Heart right ventricle (tissue), 16 donors: ENCODE results near the gene ZNF362. TPM values are rescaled to one million over a fixed set of nuclear protein-coding genes. Genes with fewer than 3 reads are reported as not detected.

Experiments
- ATAC-seq, 8 donors: fragments of 200-7000 bp; cut with Tn5 transposase; one replicate each; pipeline ENCODE4 v1.9.1; 2020; ENCODE audit warnings: mild to moderate bottlenecking in 8 of 8, moderate library complexity in 8 of 8, moderate number of reproducible peaks in 1 of 8
- DNase-seq, 2 donors: peaks; one replicate each; pipeline ENCODE4 v3.0.0-alpha.2; 2020
- H3K27ac ChIP-seq, 10 donors: fragments of 200-600 bp; sonication (generic) in 2 of 10; one replicate each; pipeline versions ENCODE4 v1.5.0 to v1.8.0; 2020 to 2022; ENCODE audit warnings: mild to moderate bottlenecking in 3 of 10
- H3K27me3 ChIP-seq, 7 donors: fragments of 200-600 bp; one replicate each; pipeline ENCODE4 v1.8.0; 2021 to 2022; ENCODE audit warnings: mild to moderate bottlenecking in 2 of 7
- H3K36me3 ChIP-seq, 9 donors: fragments of 200-600 bp; sonication (generic) in 1 of 9; one replicate each; pipeline versions ENCODE4 v1.5.0 to v1.8.0; 2020 to 2022; ENCODE audit warnings: mild to moderate bottlenecking in 2 of 9
- H3K4me1 ChIP-seq, 9 donors: fragments of 200-600 bp; sonication (generic) in 1 of 9; one replicate each; pipeline versions ENCODE4 v1.5.0 to v1.8.0; 2020 to 2022; ENCODE audit warnings: mild to moderate bottlenecking in 4 of 9
- H3K4me3 ChIP-seq, 10 donors: fragments of 200-600 bp; sonication (generic) in 2 of 10; one replicate each; pipeline versions ENCODE4 v1.5.0 to v1.8.0; 2020 to 2022; ENCODE audit warnings: mild to moderate bottlenecking in 7 of 10, moderate library complexity in 2 of 10
- H3K9me3 ChIP-seq, 11 donors: fragments of 200-600 bp in 10 of 11; sonication (generic) in 2 of 11; one replicate each; pipeline versions ENCODE4 v1.5.0 to v1.8.0; 2013 to 2022; ENCODE audit warnings: mild to moderate bottlenecking in 2 of 11, control low read depth in 1 of 11, moderate library complexity in 1 of 11
- WGBS, 2 donors: extraction: QIAGEN DNeasy Blood & Tissue Kit; methylation state at CpG; one replicate each; pipeline ENCODE4 v1.1.7; 2013; ENCODE audit warnings: inconsistent platforms in 1 of 2; 5-methylcytosine and 5-hydroxymethylcytosine counted together
- intact Hi-C, 10 donors: fragments of 100-400 bp; cut with DNase I; formaldehyde crosslinking; loops; one replicate each; pipeline versions ENCODE4 v1.11.1 to v1.14.2; 2022
- polyA plus RNA-seq, 2 donors: library from polyadenylated mRNA; stranded (reverse); fragments of 200-250 nt; gene quantifications; one replicate each; pipeline ENCODE4 v1.2.3, GENCODE V29; 2013
- total RNA-seq, 10 donors: library from RNA; stranded (reverse); fragmentation: NEBNext Ultra II Directional in 3 of 10; extraction: Animal tissue kit (Norgen Biotek cat#: 25700) in 3 of 10; gene quantifications; one replicate each; pipeline versions ENCODE4 v1.2.1 to v1.2.4, GENCODE V29; 2021 to 2023
- TF ChIP-seq, protein P1 (sequence below), 9 donors: fragments of 200-600 bp; sonication (generic) in 2 of 9; IDR thresholded peaks; one replicate each; pipeline versions ENCODE4 v1.5.0 to v1.8.0; 2021 to 2022; ENCODE audit warnings: antibody characterized with exemption in 9 of 9, mild to moderate bottlenecking in 5 of 9, moderate library complexity in 1 of 9
- donor health status: Arrhythmogenic right ventricular cardiomyopathy.
- donor health status: ischemic (EF 13 %, LVEDD 7.1; RV severe dilation, severe dysfunction).
- donor health status: healthy with polysubstance abuse.
- donor health status: DM: no; HTN: yes; CAD: no.
- donor health status: DM: no; HTN: no; CAD: no.
- donor health status: ischemic (EF 25% LVEDD 6.9; RV normal size, moderate dysfunction).
- donor health status: ischemic (EF 25% LVEDD 5.7; RV mildly dilated, moderate dysfunction).
- donor health status: healthy.
- donor health status: DM: yes; HTN: yes; CAD: no.
- donor health status: Ischemic cardiomyopathy.
- donor health status: ischemic (EF 35%, LVEDD 5.7; RV mildly dilated, moderate dysfunction).
- donor health status: nonischemic (EF 11% LVEDD 7.7; RV severe dilation, severe dysfunction).
- donor health status: DM: yes; HTN: yes; CAD: no.
- donor health status: PGD.
- donor health status: ischemic (EF 29% LVEDD 5.4; RV normal size, mild dysfunction).
- donor health status: nonischemic (EF 23%, LVEDD 6.1; RV moderate dilation, normal function).

ZNF362 gene
- total and polyA plus RNA-seq, 12 donors, result 9.1 to 39.2 (median 31.3) TPM

DNA sequence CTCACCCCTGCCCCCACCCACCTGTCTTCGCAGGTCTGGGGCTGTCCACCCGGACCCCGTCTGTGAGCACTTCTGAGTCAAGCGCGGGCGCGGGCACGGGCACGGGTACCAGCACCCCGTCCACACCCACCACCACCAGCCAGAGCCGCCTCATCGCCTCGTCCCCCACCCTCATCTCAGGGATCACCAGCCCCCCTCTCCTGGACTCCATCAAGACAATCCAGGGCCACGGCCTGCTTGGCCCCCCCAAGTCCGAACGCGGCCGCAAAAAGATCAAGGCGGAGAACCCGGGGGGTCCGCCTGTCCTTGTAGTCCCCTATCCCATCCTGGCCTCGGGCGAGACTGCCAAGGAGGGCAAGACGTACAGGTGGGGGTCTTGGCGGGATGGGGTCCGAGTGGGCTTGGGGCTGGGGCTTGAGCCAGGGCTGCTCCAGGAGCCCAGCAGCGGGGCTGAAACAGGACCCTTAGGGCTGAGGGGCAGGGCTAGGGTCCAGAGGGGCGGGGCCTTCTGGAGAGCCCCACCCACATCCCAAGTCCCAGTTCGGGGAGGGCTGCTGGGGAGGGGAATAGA lies 23.9 kb downstream of the ZNF362 start:
- Histone ChIP-seq H3K27ac (no peak overlapping the region), H3K27me3 (no peaks in the 10 kb centered on the region), H3K9me3 (no peaks in the 10 kb centered on the region), H3K36me3 (peaks cover 0 to 100% (median 55%) of the 10 kb centered on the region in 9 donors), H3K4me3 (no peak overlapping the region), H3K4me1 (no peaks in the 10 kb centered on the region)
- intact Hi-C loops, result no loop called here
- 95 to 96% methylated on average over 29 of the region's 29 CpGs for WGBS, 2 donors
- DNase-seq (no peak), ATAC-seq (peak in 2 of 8 donors; percentile 28)
- TF ChIP-seq, protein P1, sequence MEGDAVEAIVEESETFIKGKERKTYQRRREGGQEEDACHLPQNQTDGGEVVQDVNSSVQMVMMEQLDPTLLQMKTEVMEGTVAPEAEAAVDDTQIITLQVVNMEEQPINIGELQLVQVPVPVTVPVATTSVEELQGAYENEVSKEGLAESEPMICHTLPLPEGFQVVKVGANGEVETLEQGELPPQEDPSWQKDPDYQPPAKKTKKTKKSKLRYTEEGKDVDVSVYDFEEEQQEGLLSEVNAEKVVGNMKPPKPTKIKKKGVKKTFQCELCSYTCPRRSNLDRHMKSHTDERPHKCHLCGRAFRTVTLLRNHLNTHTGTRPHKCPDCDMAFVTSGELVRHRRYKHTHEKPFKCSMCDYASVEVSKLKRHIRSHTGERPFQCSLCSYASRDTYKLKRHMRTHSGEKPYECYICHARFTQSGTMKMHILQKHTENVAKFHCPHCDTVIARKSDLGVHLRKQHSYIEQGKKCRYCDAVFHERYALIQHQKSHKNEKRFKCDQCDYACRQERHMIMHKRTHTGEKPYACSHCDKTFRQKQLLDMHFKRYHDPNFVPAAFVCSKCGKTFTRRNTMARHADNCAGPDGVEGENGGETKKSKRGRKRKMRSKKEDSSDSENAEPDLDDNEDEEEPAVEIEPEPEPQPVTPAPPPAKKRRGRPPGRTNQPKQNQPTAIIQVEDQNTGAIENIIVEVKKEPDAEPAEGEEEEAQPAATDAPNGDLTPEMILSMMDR (IDR thresholded peaks at IDR 0.05), result no peak

DNA sequence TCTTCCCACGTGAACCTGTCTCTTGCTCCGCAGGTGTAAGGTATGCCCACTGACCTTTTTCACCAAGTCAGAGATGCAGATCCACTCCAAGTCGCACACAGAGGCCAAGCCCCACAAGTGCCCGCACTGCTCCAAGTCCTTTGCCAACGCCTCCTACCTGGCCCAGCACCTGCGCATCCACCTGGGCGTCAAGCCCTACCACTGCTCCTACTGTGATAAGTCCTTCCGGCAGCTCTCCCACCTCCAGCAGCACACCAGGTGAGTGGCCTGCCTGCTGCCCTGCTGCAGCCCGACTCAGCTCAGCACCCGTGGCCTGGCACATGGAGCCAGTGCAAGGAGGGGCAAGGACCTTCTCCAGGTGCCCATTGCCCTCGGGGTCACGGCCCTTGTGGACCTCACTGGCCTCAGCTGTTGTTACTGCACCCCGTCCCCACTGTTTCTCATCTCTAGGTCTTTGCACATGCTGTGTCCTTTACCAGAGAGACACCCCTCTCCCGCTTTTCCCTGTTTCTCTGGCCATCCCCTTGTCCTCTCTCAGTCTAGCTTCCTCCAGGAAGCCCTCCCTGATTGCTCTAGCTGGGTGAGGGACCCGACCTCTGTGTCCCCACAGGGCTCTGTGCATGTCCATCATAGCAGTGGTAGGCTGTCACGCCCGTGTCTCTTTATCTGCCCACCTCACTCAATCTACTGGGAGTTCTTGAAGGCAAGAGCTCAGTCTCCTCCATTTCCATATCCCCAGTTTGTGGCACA lies 25.4 kb downstream of the ZNF362 start:
- TF ChIP-seq, protein P1 (IDR thresholded peaks at IDR 0.05), result no peak
- H3K4me1 ChIP-seq, result peaks cover 0 to 13% (median 5%) of the 10 kb centered on the region in 9 donors
- 95 to 96% methylated on average over 17 of the region's 17 CpGs for WGBS, 2 donors
- intact Hi-C loops, result no loop called here
- H3K27ac ChIP-seq, result no peak overlapping the region
- no peak overlapping the region for H3K4me3 ChIP-seq
- H3K9me3 ChIP-seq, result no peaks in the 10 kb centered on the region
- peaks cover 0 to 100% (median 54%) of the 10 kb centered on the region in 9 donors for H3K36me3 ChIP-seq
- DNase-seq, result no peak
- peak in 2 of 8 donors; percentile 17 to 43 for ATAC-seq
- no peaks in the 10 kb centered on the region for H3K27me3 ChIP-seq

DNA sequence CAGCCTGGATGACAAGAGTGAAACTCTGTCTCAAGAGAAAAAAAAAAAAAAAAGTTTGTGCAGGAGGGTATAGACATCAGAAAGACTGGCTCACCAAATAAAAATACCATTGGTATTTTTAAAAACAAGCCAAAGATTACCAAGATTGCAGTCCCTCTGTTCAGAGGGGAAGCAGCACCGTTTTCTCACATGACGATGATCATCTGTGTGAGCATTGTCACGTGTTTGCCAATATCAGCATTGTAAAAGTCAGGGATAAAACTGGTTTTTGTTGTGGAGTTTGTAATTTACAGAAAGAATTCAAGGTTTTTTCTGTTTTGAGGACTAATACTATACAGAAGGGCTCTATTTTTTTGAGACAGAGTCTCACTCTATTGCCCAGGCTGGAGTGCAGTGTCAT lies 26.5 kb downstream of the ZNF362 start:
- TF ChIP-seq, protein P1 (IDR thresholded peaks at IDR 0.05), result no peak
- intact Hi-C loops, result no loop called here
- peaks cover 0 to 99% (median 46%) of the 10 kb centered on the region in 9 donors for H3K36me3 ChIP-seq

DNA sequence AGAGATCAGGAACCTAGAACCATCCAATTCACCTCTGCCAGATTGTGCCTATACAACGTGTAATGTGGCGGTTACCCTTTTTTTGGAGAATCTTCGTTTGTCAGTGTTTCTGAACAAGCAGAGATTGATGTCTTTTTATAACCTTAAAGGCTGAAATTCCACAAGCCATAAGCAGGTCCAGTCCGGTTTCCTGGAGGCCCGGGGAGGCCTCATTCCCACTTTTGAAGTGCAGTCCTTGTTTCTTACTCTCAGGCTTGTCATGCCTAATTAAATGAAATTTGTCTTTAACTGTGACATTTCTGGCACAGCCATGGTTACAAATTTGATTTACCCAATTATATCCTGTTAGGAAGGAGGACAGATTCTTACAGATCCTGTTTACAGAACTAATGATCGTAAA lies 27.8 kb downstream of the ZNF362 start:
- no peaks in the 10 kb centered on the region for H3K9me3 ChIP-seq
- 83 to 86% methylated on average over 6 of the region's 6 CpGs for WGBS, 2 donors
- intact Hi-C loops, result no loop called here
- no peaks in the 10 kb centered on the region for H3K27me3 ChIP-seq
- H3K27ac ChIP-seq, result no peak overlapping the region
- H3K4me1 ChIP-seq, result peaks cover 0 to 34% (median 9%) of the 10 kb centered on the region in 9 donors
- no peak overlapping the region for H3K4me3 ChIP-seq
- no peak for DNase-seq
- TF ChIP-seq, protein P1 (IDR thresholded peaks at IDR 0.05), result no peak
- ATAC-seq, result no peak
- H3K36me3 ChIP-seq, result peaks cover 0 to 91% (median 39%) of the 10 kb centered on the region in 9 donors

More for the DNA sequence above, 26.5 kb downstream of the ZNF362 start:
- Histone ChIP-seq H3K9me3 (no peaks in the 10 kb centered on the region), H3K4me1 (peaks cover 0 to 23% (median 9%) of the 10 kb centered on the region in 9 donors), H3K27me3 (no peaks in the 10 kb centered on the region), H3K4me3 (no peak overlapping the region), H3K27ac (no peak overlapping the region)
- DNase-seq (no peak), ATAC-seq (no peak)
- 82 to 93% methylated on average over 3 of the region's 3 CpGs for WGBS, 2 donors
